ENCODE data around the gene SLC25A23. TPM values are rescaled to one million over a fixed set of nuclear protein-coding genes. Genes with fewer than 3 reads are reported as not detected.
"Not testable (repeated sequence)": the region's sequence is repeated elsewhere in the genome, so short reads cannot be mapped to it uniquely, and the experiment has no call there.

Gene SLC25A23
- total RNA-seq, 1 donor from 2014 or later, result 30.2 TPM

- Mint-ChIP-seq H3K4me3 (ENCODE audit: unreplicated experiment) (no peak overlapping the region), H3K27ac (ENCODE audit: unreplicated experiment) (no peak overlapping the region), H3K27me3 (ENCODE audit: unreplicated experiment) (peaks cover 13% of the 10 kb centered on the region), H3K4me1 (ENCODE audit: low read depth, unreplicated experiment) (peaks cover 4% of the 10 kb centered on the region), H3K36me3 (ENCODE audit: unreplicated experiment) (no peaks in the 10 kb centered on the region), H3K9me3 (ENCODE audit: unreplicated experiment) (peaks cover 11% of the 10 kb centered on the region)
- no peak for TF ChIP-seq CTCF (IDR thresholded peaks at IDR 0.05; ENCODE audit: partially characterized antibody, unreplicated experiment)
- no peak for DNase-seq
Measured at GRCh38 chr19:6429419-6430221, 30.0 kb downstream of the SLC25A23 start.

GRCh38 chr19:6428692-6429418, 30.7 kb downstream of the SLC25A23 start:
- not testable (repeated sequence) for H3K36me3 Mint-ChIP-seq (ENCODE audit: unreplicated experiment); DNase-seq; H3K4me3 Mint-ChIP-seq (ENCODE audit: unreplicated experiment); H3K27ac Mint-ChIP-seq (ENCODE audit: unreplicated experiment); H3K4me1 Mint-ChIP-seq (ENCODE audit: low read depth, unreplicated experiment)
- Mint-ChIP-seq H3K9me3 (ENCODE audit: unreplicated experiment) (peaks cover 11% of the 10 kb centered on the region), H3K27me3 (ENCODE audit: unreplicated experiment) (peaks cover 13% of the 10 kb centered on the region)

- Mint-ChIP-seq H3K27ac (ENCODE audit: unreplicated experiment) (no peak overlapping the region), H3K27me3 (ENCODE audit: unreplicated experiment) (peaks cover 13% of the 10 kb centered on the region), H3K9me3 (ENCODE audit: unreplicated experiment) (peaks cover 13% of the 10 kb centered on the region), H3K4me1 (ENCODE audit: low read depth, unreplicated experiment) (peaks cover 15% of the 10 kb centered on the region), H3K4me3 (ENCODE audit: unreplicated experiment) (no peak overlapping the region), H3K36me3 (ENCODE audit: unreplicated experiment) (no peaks in the 10 kb centered on the region)
- no peak for DNase-seq
- TF ChIP-seq CTCF (IDR thresholded peaks at IDR 0.05; ENCODE audit: partially characterized antibody, unreplicated experiment), result no peak
Measured at GRCh38 chr19:6427131-6427530, 32.5 kb downstream of the SLC25A23 start.

GRCh38 chr19:6425732-6426620, 33.6 kb downstream of the SLC25A23 start:
- Mint-ChIP-seq H3K9me3 (ENCODE audit: unreplicated experiment) (peaks cover 12% of the 10 kb centered on the region), H3K27me3 (ENCODE audit: unreplicated experiment) (peaks cover 11% of the 10 kb centered on the region), H3K36me3 (ENCODE audit: unreplicated experiment) (no peaks in the 10 kb centered on the region), H3K27ac (ENCODE audit: unreplicated experiment) (peak overlapping the region; percentile 90), H3K4me1 (ENCODE audit: low read depth, unreplicated experiment) (peaks cover 17% of the 10 kb centered on the region), H3K4me3 (ENCODE audit: unreplicated experiment) (no peak overlapping the region)
- no peak for DNase-seq
- TF ChIP-seq CTCF (IDR thresholded peaks at IDR 0.05; ENCODE audit: partially characterized antibody, unreplicated experiment), result no peak
